Neural progenitor cell (in vitro differentiated cells): ENCODE results near the gene IL36G. TPM values are rescaled to one million over a fixed set of nuclear protein-coding genes. Genes with fewer than 3 reads are reported as not detected.

Experiments used
- DNase-seq: peaks from one replicate; pipeline ENCODE4 v3.0.0-alpha.2; 2016; ENCODE audit warnings: low spot score
- H2AFZ ChIP-seq: fragments of 200-600 bp; sonication (generic); replicated peaks from 2 replicates; pipeline ENCODE4 v1.6.1; 2016; ENCODE audit warnings: antibody characterized with exemption
- H3F3A ChIP-seq: fragments of 200-600 bp; sonication (generic); 2 replicates; pipeline ENCODE4 v1.6.1; 2016; ENCODE audit warnings: antibody characterized with exemption, low read depth
- H3K27ac ChIP-seq: fragments of 200-600 bp; sonication (generic); 2 replicates; pipeline ENCODE4 v1.5.1; 2016; ENCODE audit warnings: mild to moderate bottlenecking
- H3K27me3 ChIP-seq: fragments of 200-600 bp; sonication (generic); 2 replicates; pipeline ENCODE4 v1.6.1; 2016; ENCODE audit warnings: mild to moderate bottlenecking, moderate library complexity
- H3K36me3 ChIP-seq: fragments of 200-600 bp; sonication (generic); 2 replicates; pipeline ENCODE4 v1.5.1; 2016
- H3K4me1 ChIP-seq: fragments of 200-600 bp; sonication (generic); 2 replicates; pipeline ENCODE4 v1.6.1; 2016; ENCODE audit warnings: mixed run types
- H3K4me2 ChIP-seq: fragments of 200-600 bp; sonication (generic); 2 replicates; pipeline ENCODE4 v1.6.1; 2016
- H3K4me3 ChIP-seq: fragments of 200-600 bp; sonication (generic); 2 replicates; pipeline ENCODE4 v1.5.1; 2016
- H3K79me2 ChIP-seq: fragments of 200-600 bp; sonication (generic); 2 replicates; pipeline ENCODE4 v1.6.1; 2016; ENCODE audit warnings: low read depth
- H3K9ac ChIP-seq: fragments of 200-600 bp; sonication (generic); 2 replicates; pipeline ENCODE4 v1.6.1; 2016
- H3K9me3 ChIP-seq: fragments of 200-600 bp; sonication (generic); 2 replicates; pipeline ENCODE4 v1.5.1; 2016; ENCODE audit warnings: low read depth
- H4K20me1 ChIP-seq: fragments of 200-600 bp; sonication (generic); 2 replicates; pipeline ENCODE4 v1.6.1; 2016; ENCODE audit warnings: low read depth
- H3K27ac Mint-ChIP-seq: 3 replicates; pipeline ENCODE4 v1.8.0; 2021; ENCODE audit warnings: mixed read lengths
- H3K27me3 Mint-ChIP-seq: 2 replicates; pipeline ENCODE4 v1.8.0; 2022; ENCODE audit warnings: low read depth, mild to moderate bottlenecking, inconsistent platforms, moderate library complexity, mixed read lengths; ENCODE audit not compliant: insufficient read depth
- H3K36me3 Mint-ChIP-seq: 3 replicates; pipeline ENCODE4 v1.8.0; 2021; ENCODE audit warnings: mixed read lengths
- H3K4me1 Mint-ChIP-seq: 3 replicates; pipeline ENCODE4 v1.8.0; 2021; ENCODE audit warnings: mixed read lengths
- H3K4me3 Mint-ChIP-seq: 3 replicates; pipeline ENCODE4 v1.8.0; 2021; ENCODE audit warnings: mild to moderate bottlenecking, moderate library complexity, mixed read lengths
- H3K9me3 Mint-ChIP-seq: 3 replicates; pipeline ENCODE4 v1.8.0; 2020; ENCODE audit warnings: mixed read lengths
- CTCF ChIP-seq: fragments of 200-600 bp; sonication (generic); IDR thresholded peaks from 2 replicates; pipeline ENCODE4 v1.5.1; 2017; ENCODE audit warnings: antibody characterized with exemption, mild to moderate bottlenecking
- EZH2 ChIP-seq: fragments of 200-600 bp; sonication (generic); IDR thresholded peaks from 2 replicates; pipeline ENCODE4 v1.6.1; 2017; ENCODE audit warnings: antibody characterized with exemption, mild to moderate bottlenecking, moderate library complexity
- EZH2phosphoT487 ChIP-seq: fragments of 200-600 bp; sonication (generic); IDR thresholded peaks from 2 replicates; pipeline ENCODE4 v1.6.1; 2017; ENCODE audit warnings: antibody characterized with exemption
- total RNA-seq: library from RNA; depleted of rRNA; stranded (reverse); fragments of >200 nt; gene quantifications from 2 replicates; pipeline ENCODE4 v1.2.3, GENCODE V29; 2015; ENCODE audit warnings: low replicate concordance

Gene IL36G
- total RNA-seq, 1 donor from 2014 or later: 1.3 TPM

GRCh38 chr2:112938904-112939303 lies 38.9 kb upstream of the IL36G start:
- Mint-ChIP-seq H3K27ac (no peak overlapping the region), H3K36me3 (no peaks in the 10 kb centered on the region), H3K9me3 (no peaks in the 10 kb centered on the region), H3K4me1 (peaks cover 7% of the 10 kb centered on the region), H3K4me3 (no peak overlapping the region), H3K27me3 (peaks cover 4% of the 10 kb centered on the region)
- Histone ChIP-seq H3K4me3 (no peak overlapping the region), H3K27ac (no peak overlapping the region), H4K20me1 (no peaks in the 10 kb centered on the region), H3K36me3 (no peaks in the 10 kb centered on the region), H3K4me1 (no peaks in the 10 kb centered on the region), H3K79me2 (no peaks in the 10 kb centered on the region), H3F3A (no peaks in the 10 kb centered on the region), H2AFZ (no peak overlapping the region), H3K27me3 (peaks cover 5% of the 10 kb centered on the region), H3K9me3 (no peaks in the 10 kb centered on the region), H3K9ac (no peak overlapping the region), H3K4me2 (no peak overlapping the region)
- DNase-seq: no peak
- TF ChIP-seq EZH2: no peak
- TF ChIP-seq CTCF: no peak
- no peak for TF ChIP-seq EZH2phosphoT487

- peaks cover 3% of the 10 kb centered on the region for H3K4me1 Mint-ChIP-seq
- Histone ChIP-seq H3K4me3 (no peak overlapping the region), H3K36me3 (no peaks in the 10 kb centered on the region), H2AFZ (no peak overlapping the region), H3K27me3 (peaks cover 5% of the 10 kb centered on the region), H3K4me2 (no peak overlapping the region), H3K27ac (no peak overlapping the region), H3F3A (no peaks in the 10 kb centered on the region), H4K20me1 (no peaks in the 10 kb centered on the region), H3K79me2 (no peaks in the 10 kb centered on the region), H3K9ac (no peak overlapping the region), H3K4me1 (no peaks in the 10 kb centered on the region), H3K9me3 (no peaks in the 10 kb centered on the region)
- TF ChIP-seq EZH2phosphoT487: no peak
- TF ChIP-seq EZH2: no peak
- no peak for TF ChIP-seq CTCF
- no peak overlapping the region for H3K27ac Mint-ChIP-seq
- no peak for DNase-seq
- H3K4me3 Mint-ChIP-seq: no peak overlapping the region
- H3K36me3 Mint-ChIP-seq: no peaks in the 10 kb centered on the region
- H3K27me3 Mint-ChIP-seq: peaks cover 4% of the 10 kb centered on the region
- H3K9me3 Mint-ChIP-seq: no peaks in the 10 kb centered on the region
Observed at GRCh38 chr2:112939425-112939824, 38.4 kb upstream of the IL36G start.

GRCh38 chr2:112940859-112941625 lies 36.8 kb upstream of the IL36G start:
- Histone ChIP-seq H3K27ac (no peak overlapping the region), H3K36me3 (no peaks in the 10 kb centered on the region), H3K4me3 (no peak overlapping the region), H3K9ac (no peak overlapping the region), H3K4me2 (no peak overlapping the region), H3K4me1 (no peaks in the 10 kb centered on the region), H3F3A (no peaks in the 10 kb centered on the region), H3K27me3 (peaks cover 5% of the 10 kb centered on the region), H3K79me2 (no peaks in the 10 kb centered on the region), H2AFZ (no peak overlapping the region), H4K20me1 (no peaks in the 10 kb centered on the region), H3K9me3 (no peaks in the 10 kb centered on the region)
- Mint-ChIP-seq H3K27me3 (peaks cover 4% of the 10 kb centered on the region), H3K9me3 (peaks cover 8% of the 10 kb centered on the region), H3K27ac (no peak overlapping the region), H3K4me3 (no peak overlapping the region), H3K4me1 (no peaks in the 10 kb centered on the region), H3K36me3 (no peaks in the 10 kb centered on the region)
- no peak for DNase-seq
- no peak for TF ChIP-seq EZH2
- no peak for TF ChIP-seq CTCF
- TF ChIP-seq EZH2phosphoT487: no peak
